Activated B cell treated with CpG ODN at 0.5 μM for 24 hours (primary cell): ENCODE measurements around the gene GALNT17. TPM values are rescaled to one million over a fixed set of nuclear protein-coding genes. Genes with fewer than 3 reads are reported as not detected.

Experiments used
- ATAC-seq: fragments of 200-7000 bp; cut with Tn5 transposase; one replicate; pipeline ENCODE4 v1.10.0; 2021; ENCODE audit warnings: low read depth, mild to moderate bottlenecking, moderate library complexity
- CTCF ChIA-PET: fragments of 350-600 bp; sonication (Branson Sonifier 250); formaldehyde crosslinking; loops from one replicate; lab custom pipeline; 2021; ENCODE audit warnings: antibody characterized with exemption; lab: Charles Lee
- POLR2A ChIA-PET: fragments of 350-600 bp; sonication (Branson Sonifier 250); formaldehyde crosslinking; loops from one replicate; lab custom pipeline; 2021; ENCODE audit warnings: antibody characterized with exemption; lab: Charles Lee
- DNase-seq: peaks from one replicate; pipeline ENCODE4 v3.0.0; 2022
- H3K27ac Mint-ChIP-seq: one replicate; pipeline ENCODE4 v1.8.0; 2020; ENCODE audit warnings: mixed read lengths
- H3K27me3 Mint-ChIP-seq: one replicate; pipeline ENCODE4 v1.8.0; 2021; ENCODE audit warnings: mixed read lengths
- H3K36me3 Mint-ChIP-seq: one replicate; pipeline ENCODE4 v1.8.0; 2021; ENCODE audit warnings: low read depth, mixed read lengths
- H3K4me1 Mint-ChIP-seq: one replicate; pipeline ENCODE4 v1.8.0; 2021; ENCODE audit warnings: mixed read lengths
- H3K4me3 Mint-ChIP-seq: one replicate; pipeline ENCODE4 v1.8.0; 2020; ENCODE audit warnings: mild to moderate bottlenecking, mixed read lengths
- H3K9me3 Mint-ChIP-seq: one replicate; pipeline ENCODE4 v1.8.0; 2020; ENCODE audit warnings: mixed read lengths
- intact Hi-C: fragments of 100-400 bp; cut with micrococcal nuclease; formaldehyde crosslinking; loops from one replicate; pipeline ENCODE4 v1.15.1; 2024
- total RNA-seq: library from RNA; stranded (reverse); gene quantifications from 2 replicates; pipeline ENCODE4 v1.2.3, GENCODE V29; 2022
- TF ChIP-seq, protein P1 (sequence below): fragments of 200-600 bp; IDR thresholded peaks from one replicate; pipeline ENCODE4 v1.8.0; 2022; ENCODE audit warnings: antibody characterized with exemption, mild to moderate bottlenecking

Gene GALNT17
- total RNA-seq, 1 donor from 2014 or later, result not detected

DNA sequence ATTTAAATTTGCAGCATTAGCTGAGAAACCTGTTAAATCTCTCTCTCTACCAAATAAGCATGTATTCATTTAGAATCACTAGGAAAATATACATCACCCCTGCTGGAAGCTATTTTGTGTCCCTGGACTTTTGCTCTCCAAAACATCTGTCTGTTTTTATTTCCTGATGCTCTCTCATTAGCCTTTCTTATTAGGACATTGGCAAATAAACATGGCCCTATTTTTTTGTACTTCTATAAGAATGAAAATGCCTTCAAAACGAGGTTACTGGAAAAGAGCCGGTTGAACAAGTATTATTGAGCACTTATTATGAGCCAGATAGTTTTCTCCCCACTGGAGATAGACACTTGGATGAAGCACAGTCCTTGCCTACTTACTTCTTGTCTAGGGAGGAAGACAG lies 206.9 kb downstream of the GALNT17 start:
- peaks cover 15% of the 10 kb centered on the region for H3K9me3 Mint-ChIP-seq
- ChIA-PET POLR2A (no interaction called here), CTCF (no interaction called here)
- DNase-seq, result no peak
- H3K4me1 Mint-ChIP-seq, result no peaks in the 10 kb centered on the region
- TF ChIP-seq, protein P1, sequence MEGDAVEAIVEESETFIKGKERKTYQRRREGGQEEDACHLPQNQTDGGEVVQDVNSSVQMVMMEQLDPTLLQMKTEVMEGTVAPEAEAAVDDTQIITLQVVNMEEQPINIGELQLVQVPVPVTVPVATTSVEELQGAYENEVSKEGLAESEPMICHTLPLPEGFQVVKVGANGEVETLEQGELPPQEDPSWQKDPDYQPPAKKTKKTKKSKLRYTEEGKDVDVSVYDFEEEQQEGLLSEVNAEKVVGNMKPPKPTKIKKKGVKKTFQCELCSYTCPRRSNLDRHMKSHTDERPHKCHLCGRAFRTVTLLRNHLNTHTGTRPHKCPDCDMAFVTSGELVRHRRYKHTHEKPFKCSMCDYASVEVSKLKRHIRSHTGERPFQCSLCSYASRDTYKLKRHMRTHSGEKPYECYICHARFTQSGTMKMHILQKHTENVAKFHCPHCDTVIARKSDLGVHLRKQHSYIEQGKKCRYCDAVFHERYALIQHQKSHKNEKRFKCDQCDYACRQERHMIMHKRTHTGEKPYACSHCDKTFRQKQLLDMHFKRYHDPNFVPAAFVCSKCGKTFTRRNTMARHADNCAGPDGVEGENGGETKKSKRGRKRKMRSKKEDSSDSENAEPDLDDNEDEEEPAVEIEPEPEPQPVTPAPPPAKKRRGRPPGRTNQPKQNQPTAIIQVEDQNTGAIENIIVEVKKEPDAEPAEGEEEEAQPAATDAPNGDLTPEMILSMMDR, result no peak
- H3K27me3 Mint-ChIP-seq, result no peaks in the 10 kb centered on the region
- no peak overlapping the region for H3K4me3 Mint-ChIP-seq
- intact Hi-C loops, result no loop called here
- no peak overlapping the region for H3K27ac Mint-ChIP-seq
- H3K36me3 Mint-ChIP-seq, result no peaks in the 10 kb centered on the region
- ATAC-seq, result no peak

DNA sequence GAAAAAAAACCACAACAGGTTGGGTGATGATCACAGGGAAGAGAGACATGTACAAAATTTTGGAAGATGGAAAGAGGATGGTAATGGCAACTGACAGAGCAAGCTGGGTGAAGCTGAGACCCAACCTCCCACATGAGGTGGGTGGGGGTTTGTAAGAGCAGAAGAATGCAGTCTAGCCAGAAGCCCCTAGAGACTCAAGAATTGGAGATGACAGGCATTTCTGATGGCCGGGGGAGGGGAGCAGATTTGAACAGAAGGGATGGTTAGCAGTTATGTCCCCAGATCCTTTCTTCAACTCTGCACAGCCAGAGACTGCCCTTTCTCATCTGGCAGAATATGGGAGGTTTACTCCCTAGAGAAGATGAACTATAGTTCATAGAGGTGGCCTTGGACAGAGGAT lies 208.0 kb downstream of the GALNT17 start:
- CTCF ChIA-PET, result no interaction called here
- no peak overlapping the region for H3K27ac Mint-ChIP-seq

DNA sequence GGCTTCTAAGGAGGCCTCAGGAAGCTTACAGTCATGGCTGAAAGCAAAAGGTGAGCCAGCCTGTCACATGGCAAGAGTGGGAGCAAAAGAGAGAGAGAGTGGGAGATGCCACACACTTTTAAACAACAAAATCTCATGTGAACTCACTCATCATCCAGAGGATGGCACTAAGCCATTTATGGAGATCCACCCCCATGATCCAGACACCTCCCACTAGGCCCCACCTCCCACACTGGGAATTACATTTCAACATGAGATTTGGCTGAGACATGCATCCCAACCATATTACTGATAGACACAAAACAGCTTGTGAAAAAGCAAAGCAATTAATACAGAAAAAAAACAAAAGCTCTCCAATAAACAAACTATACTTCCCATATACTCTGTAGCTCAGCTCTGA lies 210.3 kb downstream of the GALNT17 start:
- Mint-ChIP-seq H3K9me3 (peaks cover 20% of the 10 kb centered on the region), H3K36me3 (no peaks in the 10 kb centered on the region), H3K27ac (no peak overlapping the region), H3K27me3 (no peaks in the 10 kb centered on the region), H3K4me3 (no peak overlapping the region), H3K4me1 (no peaks in the 10 kb centered on the region)
- TF ChIP-seq, protein P1, result no peak
- intact Hi-C loops, result no loop called here
- ATAC-seq, result no peak
- ChIA-PET POLR2A (no interaction called here), CTCF (no interaction called here)
- DNase-seq, result no peak

More for the DNA sequence above, 208.0 kb downstream of the GALNT17 start:
- H3K9me3 Mint-ChIP-seq, result peaks cover 22% of the 10 kb centered on the region
- DNase-seq, result no peak
- no peak for ATAC-seq
- no peaks in the 10 kb centered on the region for H3K27me3 Mint-ChIP-seq
- POLR2A ChIA-PET, result no interaction called here
- H3K36me3 Mint-ChIP-seq, result no peaks in the 10 kb centered on the region
- TF ChIP-seq, protein P1, result no peak
- no peaks in the 10 kb centered on the region for H3K4me1 Mint-ChIP-seq
- intact Hi-C loops, result no loop called here
- H3K4me3 Mint-ChIP-seq, result no peak overlapping the region

DNA sequence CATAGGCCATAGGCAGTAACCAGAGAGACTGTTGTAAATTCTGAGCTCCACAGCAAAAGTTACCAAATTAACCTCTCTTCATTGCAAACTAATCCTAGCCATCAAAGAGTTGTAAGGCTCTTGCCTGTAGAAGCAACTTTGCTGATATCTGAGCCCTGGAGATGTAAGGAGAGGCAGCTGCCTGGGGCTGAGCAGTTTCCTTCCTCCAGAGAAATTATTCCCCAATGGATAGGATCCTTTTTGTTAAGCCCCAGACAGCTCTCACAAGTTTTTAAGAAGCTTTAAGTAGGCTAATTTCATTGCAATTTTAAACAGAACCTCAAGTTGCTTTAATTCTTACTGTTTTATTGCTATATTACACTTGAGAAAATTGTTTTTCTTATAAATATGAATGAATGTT lies 211.1 kb downstream of the GALNT17 start:
- ChIA-PET POLR2A (no interaction called here), CTCF (no interaction called here)
- peaks cover 20% of the 10 kb centered on the region for H3K9me3 Mint-ChIP-seq
- DNase-seq, result no peak
- intact Hi-C loops, result no loop called here
- no peaks in the 10 kb centered on the region for H3K36me3 Mint-ChIP-seq
- TF ChIP-seq, protein P1, result no peak
- H3K27ac Mint-ChIP-seq, result no peak overlapping the region
- H3K4me1 Mint-ChIP-seq, result no peaks in the 10 kb centered on the region
- ATAC-seq, result no peak
- H3K4me3 Mint-ChIP-seq, result no peak overlapping the region
- no peaks in the 10 kb centered on the region for H3K27me3 Mint-ChIP-seq

DNA sequence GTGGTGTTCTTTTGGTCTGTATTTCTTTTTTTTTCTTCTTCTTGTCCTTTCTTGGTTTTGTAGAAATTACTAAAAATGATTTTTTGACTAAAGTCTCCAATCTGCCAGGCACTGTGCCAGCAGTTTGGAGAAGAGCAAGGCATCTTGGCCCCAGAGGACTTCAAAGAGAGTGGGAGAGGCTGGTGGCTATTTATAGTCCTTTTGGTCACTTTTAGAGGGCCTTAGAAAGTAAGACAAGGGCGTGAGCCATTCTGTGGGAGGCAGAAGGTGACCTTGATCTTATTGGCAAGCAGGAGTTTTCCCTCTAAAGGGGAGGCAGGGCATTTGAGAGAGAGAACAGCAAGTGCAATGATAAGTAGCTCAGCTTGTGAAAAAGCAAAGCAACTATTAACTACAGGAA lies 211.9 kb downstream of the GALNT17 start:
- H3K4me3 Mint-ChIP-seq, result no peak overlapping the region
- DNase-seq, result no peak
- ChIA-PET POLR2A (no interaction called here), CTCF (no interaction called here)
- no peaks in the 10 kb centered on the region for H3K27me3 Mint-ChIP-seq
- H3K4me1 Mint-ChIP-seq, result no peaks in the 10 kb centered on the region
- ATAC-seq, result no peak
- H3K36me3 Mint-ChIP-seq, result no peaks in the 10 kb centered on the region
- H3K27ac Mint-ChIP-seq, result no peak overlapping the region
- TF ChIP-seq, protein P1, result no peak
- H3K9me3 Mint-ChIP-seq, result peaks cover 24% of the 10 kb centered on the region
- intact Hi-C loops, result no loop called here
